Kidney epithelial cell (primary cell): Measurements from ENCODE around the gene S100A2. TPM values are rescaled to one million over a fixed set of nuclear protein-coding genes. Genes with fewer than 3 reads are reported as not detected.
"Not testable (repeated sequence)": the region's sequence is repeated elsewhere in the genome, so short reads cannot be mapped to it uniquely, and the experiment has no call there.

Source experiments
- DNase-seq: peaks from one replicate; pipeline ENCODE4 v3.0.0-alpha.2; 2010; ENCODE audit warnings: low read depth
- H3K27me3 ChIP-seq: 2 replicates; pipeline ENCODE4 v1.6.0; 2011; ENCODE audit warnings: low read length; ENCODE audit not compliant: control insufficient read depth, insufficient read depth
- H3K36me3 ChIP-seq: 2 replicates; pipeline ENCODE4 v1.5.1; 2011; ENCODE audit warnings: low read length; ENCODE audit not compliant: control insufficient read depth, insufficient read depth
- H3K4me3 ChIP-seq: 2 replicates; pipeline ENCODE4 v1.5.1; 2011; ENCODE audit warnings: low read depth, mild to moderate bottlenecking, control low read depth, low read length
- CTCF ChIP-seq: IDR thresholded peaks from 2 replicates; pipeline ENCODE4 v1.5.1; 2011; ENCODE audit warnings: mild to moderate bottlenecking, moderate library complexity, low read length, control low read depth, inconsistent platforms; ENCODE audit not compliant: insufficient read depth, poor library complexity, severe bottlenecking
- total RNA-seq: library from RNA; depleted of rRNA; stranded (reverse); fragments of >200 nt; gene quantifications from 2 replicates; pipeline ENCODE4 v1.2.3, GENCODE V29; 2015

S100A2 gene
- total RNA-seq, 1 donor from 2014 or later, result 27.5 TPM

GRCh38 chr1:153531638-153532037, 34.0 kb downstream of the S100A2 start:
- no peak for TF ChIP-seq CTCF
- H3K36me3 ChIP-seq, result no peaks in the 10 kb centered on the region
- DNase-seq, result no peak
- H3K27me3 ChIP-seq, result no peaks in the 10 kb centered on the region
- H3K4me3 ChIP-seq, result no peak overlapping the region

GRCh38 chr1:153527683-153528040, 38.0 kb downstream of the S100A2 start:
- DNase-seq, result no peak
- Histone ChIP-seq H3K4me3 (no peak overlapping the region), H3K36me3 (no peaks in the 10 kb centered on the region), H3K27me3 (no peaks in the 10 kb centered on the region)
- TF ChIP-seq CTCF, result no peak

GRCh38 chr1:153527023-153527682, 38.5 kb downstream of the S100A2 start:
- DNase-seq, result peak; percentile 52
- Histone ChIP-seq H3K27me3 (no peaks in the 10 kb centered on the region), H3K36me3 (no peaks in the 10 kb centered on the region), H3K4me3 (no peak overlapping the region)
- no peak for TF ChIP-seq CTCF

- DNase-seq, result no peak
- Histone ChIP-seq H3K27me3 (no peaks in the 10 kb centered on the region), H3K36me3 (no peaks in the 10 kb centered on the region), H3K4me3 (no peak overlapping the region)
- no peak for TF ChIP-seq CTCF
These were observed 39.5 kb downstream of the S100A2 start for GRCh38 chr1:153526132-153526543.

- Histone ChIP-seq H3K36me3 (no peaks in the 10 kb centered on the region), H3K27me3 (no peaks in the 10 kb centered on the region), H3K4me3 (no peak overlapping the region)
- DNase-seq, result no peak
- no peak for TF ChIP-seq CTCF
These were observed 40.4 kb downstream of the S100A2 start for GRCh38 chr1:153525088-153525728.

- DNase-seq, result not testable (repeated sequence)
These were observed 43.1 kb downstream of the S100A2 start for GRCh38 chr1:153522353-153523048.

GRCh38 chr1:153521808-153522207, 43.8 kb downstream of the S100A2 start:
- not testable (repeated sequence) for H3K36me3 ChIP-seq, DNase-seq, H3K27me3 ChIP-seq, H3K4me3 ChIP-seq

More at GRCh38 chr1:153522353-153523048, 43.1 kb downstream of the S100A2 start:
- not testable (repeated sequence) for H3K27me3 ChIP-seq, H3K4me3 ChIP-seq, H3K36me3 ChIP-seq
